HG02981 (cell line): ENCODE results near the gene WDR12.
A peak's percentile ranks its signal among the peaks of the same experiment; 100 is the strongest.
"Not testable (repeated sequence)": the region's sequence is repeated elsewhere in the genome, so short reads cannot be mapped to it uniquely, and the experiment has no call there.

Experiments
- ATAC-seq: cut with Tn5 transposase; IDR thresholded peaks from one replicate; pipeline ENCODE4 v1.9.1; 2021; ENCODE audit warnings: mild to moderate bottlenecking, moderate library complexity; ENCODE audit not compliant: unreplicated experiment

The WDR12 gene

DNA sequence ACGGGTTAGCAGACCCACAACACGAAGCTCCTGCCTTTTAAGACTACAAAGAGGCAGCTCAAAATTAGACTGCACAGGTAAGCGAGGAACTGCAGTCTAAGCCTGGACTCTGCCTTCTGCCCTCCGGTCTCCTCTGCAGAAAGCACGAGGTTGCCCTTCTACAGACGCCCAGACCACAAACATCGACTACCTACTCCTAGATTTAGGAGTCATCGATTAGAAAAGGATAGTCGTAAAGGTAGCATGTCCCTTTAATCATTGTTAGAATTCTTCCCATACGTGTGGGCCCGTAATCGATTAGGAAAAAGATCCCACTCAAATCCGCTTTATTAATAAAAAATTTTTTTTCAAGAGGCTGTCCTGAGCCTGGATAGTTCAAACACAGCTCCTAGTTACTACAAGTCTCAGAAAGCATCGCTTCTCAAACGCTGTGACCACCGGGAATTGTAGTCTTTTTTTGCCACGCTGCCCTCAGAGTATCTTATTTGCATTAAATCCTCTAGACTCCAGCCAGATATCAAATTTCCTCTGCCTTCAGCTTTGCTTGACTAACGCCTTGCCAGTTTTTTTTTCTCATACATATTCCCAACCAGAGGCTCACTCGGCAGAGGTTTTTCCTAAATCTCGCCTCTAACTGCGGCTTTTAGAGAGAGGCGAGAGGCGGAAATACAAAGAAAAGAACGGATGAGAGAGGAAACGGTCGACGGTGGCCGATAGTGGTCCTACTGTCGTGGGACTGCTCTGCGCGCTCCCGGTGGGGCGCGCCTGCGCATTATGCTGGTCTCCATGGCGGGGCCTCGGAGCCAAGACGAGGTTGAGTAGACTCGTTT is at the start of gene WDR12, which contains the start of gene CARF:
Gene WDR12 (minus strand): TSS at position 162 of the 830 bp plus-strand sequence. CDS start 197 bp downstream, outside the sequence.
Gene CARF (plus strand): TSS at position 764 of the 830 bp plus-strand sequence. CDS start 29,628 bp downstream, outside the sequence.
- ATAC-seq: peak; percentile 71

DNA sequence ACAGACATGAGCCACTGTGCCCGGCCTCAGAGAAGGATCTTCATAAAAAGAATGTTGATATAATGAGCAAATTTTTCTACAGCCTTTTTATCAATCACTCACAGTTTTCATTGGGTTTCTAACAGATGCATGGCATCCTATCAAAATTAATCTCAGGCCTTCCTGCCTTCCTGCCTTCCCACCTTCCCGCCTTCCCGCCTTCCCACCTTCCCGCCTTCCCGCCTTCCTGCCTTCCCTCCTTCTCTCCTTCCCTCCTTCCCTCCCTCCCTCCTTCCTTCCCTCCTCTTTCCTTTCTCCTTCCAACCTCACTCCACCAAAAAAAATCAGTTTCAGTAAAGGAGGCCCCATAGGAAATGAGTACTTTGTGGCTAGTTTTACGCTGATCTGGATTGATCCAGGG is 49.1 kb upstream of the WDR12 start:
- ATAC-seq: no peak

DNA sequence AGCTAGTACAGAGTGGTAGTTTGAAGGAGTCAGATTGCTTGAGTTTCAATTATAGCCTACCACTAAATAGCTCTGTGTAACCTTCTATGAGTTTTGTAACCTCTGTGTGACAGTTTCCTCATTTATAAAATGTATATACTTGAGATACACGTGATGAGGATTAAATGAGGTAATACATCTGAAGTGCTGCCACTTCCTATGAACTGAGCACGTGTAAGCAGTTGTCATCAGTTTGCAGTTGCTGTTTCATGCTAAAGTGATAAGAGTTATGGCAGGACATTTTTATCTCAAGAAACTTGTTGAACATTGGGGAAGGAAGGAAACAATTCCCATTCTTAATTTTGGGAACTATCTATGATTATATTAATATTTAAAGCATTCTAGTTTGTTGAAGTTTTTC is 39.1 kb upstream of the WDR12 start:
- no peak for ATAC-seq

DNA sequence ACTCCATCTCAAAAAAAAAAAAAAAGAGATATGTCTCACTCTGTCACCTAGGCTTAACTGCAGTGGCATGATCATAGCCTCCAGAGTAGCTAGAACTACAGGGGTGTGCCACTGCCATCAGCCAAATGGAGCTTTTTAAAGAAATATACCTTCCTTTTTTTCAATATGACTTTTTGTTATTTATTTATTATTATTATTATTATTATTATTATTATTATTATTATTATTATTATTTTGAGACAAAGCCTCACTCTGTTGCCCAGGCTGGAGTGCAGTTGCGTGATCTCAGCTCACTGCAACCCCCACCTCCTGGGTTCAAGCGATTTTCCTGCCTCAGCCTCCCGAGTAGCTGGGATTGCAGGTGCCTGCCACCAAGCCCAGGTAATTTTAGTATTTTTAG is 37.9 kb upstream of the WDR12 start:
- ATAC-seq: not testable (repeated sequence)

DNA sequence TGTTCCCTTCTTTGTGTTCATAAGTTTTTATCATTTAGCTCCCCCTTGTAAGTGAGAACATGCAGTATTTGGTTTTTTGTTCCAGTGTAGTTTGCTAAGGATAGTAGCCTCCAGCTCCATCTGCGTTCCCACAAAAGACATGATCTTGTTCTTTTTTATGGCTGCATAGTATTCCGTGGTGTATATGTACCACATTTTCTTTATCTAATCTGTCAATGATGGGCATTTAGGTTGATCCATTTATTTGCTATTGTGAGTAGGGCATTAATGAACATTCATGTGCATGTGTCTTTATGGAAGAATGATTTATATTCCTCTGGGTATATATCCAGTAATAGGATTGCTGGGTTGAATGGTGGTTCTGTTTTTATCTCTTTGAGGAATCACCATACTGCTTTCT is 34.0 kb upstream of the WDR12 start:
- ATAC-seq: no peak

DNA sequence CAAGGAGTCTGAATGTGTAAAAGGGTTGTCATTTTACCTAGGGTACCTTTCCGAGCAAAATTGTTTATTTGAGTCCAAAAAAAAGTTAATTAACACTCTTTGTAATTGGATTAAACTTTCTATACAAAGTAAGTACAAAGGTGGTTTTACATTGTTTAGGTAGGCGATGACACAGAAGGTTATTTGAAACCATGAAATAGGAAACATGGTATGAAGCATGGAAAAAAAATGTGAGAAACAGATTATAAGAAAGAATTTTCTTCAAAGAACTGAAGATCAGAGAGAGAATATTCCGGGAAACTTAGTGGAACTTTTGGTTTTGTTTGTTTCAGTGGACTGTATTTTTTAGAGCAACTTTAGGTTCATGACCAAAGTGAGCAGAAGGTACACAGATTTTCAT is 33.3 kb upstream of the WDR12 start:
- ATAC-seq: no peak

DNA sequence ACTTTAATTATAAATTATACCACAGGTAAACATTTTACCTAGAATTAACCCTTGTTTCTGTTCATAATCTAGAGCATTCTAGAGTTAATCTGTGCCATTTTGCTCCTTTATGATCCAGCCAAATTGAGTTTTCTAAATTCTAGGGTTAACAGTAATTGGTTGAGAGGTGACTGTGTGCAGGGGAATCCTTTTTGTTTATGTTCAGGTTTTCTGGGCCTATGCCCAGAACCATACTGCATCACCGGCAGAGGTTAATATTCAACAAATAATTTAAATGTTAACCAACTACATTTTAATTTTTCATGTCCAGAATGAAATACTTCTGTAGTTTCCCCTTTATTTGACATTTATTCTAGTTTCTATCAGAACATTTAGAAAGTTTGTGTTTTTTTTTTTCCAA is 32.9 kb upstream of the WDR12 start:
- no peak for ATAC-seq

DNA sequence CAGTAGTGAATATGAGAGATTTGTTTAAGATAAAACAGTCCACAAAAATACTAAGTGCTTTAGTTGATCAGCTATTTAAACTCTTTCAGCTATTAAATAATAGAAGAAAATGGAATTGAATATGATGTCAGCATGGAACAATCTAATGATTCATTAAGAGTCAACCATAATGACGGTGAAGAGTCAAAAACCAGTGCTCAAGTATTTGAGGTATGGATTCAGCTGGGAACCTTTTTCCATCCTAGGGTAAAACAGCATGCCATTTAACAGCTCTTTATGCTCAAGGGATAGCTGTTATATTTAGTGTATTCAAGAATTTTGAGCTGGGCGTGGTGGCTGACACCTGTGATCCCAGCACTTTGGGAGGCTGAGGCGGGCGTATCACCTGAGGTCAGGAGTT is 30.3 kb upstream of the WDR12 start:
- ATAC-seq: no peak

DNA sequence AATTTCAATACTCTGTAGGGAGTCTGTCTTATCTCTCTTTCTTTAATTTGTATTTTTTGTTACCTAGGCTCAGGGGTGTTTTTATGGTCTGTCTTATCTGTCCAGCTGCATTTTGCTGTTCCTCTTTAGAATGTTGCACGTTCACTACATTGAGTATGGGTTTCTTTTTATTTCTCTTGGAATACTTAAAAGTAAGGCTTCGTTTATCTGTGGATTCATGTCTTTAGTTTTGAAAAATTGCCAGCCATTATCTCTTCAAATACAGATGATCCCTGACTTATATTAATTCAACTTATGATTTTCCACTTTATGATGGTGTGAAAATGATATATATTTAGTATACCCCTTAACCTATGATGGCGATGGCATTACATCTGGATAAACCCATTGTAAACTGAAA is 27.5 kb upstream of the WDR12 start:
- ATAC-seq: no peak

DNA sequence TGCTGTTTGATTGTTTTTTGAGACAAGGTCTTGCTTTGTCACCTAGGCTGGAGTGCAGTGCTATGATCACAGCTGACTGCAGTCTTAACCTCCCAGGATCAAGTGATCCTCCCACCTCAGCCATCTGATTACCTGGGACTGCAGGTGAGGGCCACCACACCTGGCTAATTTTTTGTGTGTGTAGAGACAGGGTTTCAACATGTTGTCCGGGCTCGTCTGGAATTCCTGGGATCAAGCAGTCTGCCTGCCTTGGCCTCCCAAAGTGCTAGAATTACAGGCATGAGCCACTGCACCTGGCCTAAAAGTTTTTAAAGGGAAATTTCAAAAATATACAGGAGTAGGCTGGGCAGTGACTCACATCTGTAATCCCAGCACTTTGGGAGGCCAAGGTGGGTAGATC is 23.0 kb upstream of the WDR12 start:
- ATAC-seq: no peak

DNA sequence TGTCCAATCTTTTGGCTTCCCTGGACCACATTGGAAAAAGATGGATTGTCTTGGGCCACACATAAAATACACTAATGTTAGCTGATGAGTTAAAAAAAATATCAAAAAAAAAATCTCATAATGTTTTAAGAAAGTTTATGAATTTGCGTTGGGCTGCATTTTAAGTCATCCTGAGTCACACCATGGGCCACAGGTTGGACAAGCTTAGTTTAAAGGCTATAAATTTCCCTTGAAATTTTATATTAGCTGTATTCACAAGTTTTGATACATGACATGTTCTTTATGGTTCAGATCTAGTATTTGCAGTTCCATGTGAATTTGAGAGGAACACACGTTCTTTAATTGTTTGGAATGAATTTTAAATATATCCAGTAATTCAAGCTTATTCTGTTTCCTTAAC is 22.5 kb upstream of the WDR12 start:
- ATAC-seq: no peak

DNA sequence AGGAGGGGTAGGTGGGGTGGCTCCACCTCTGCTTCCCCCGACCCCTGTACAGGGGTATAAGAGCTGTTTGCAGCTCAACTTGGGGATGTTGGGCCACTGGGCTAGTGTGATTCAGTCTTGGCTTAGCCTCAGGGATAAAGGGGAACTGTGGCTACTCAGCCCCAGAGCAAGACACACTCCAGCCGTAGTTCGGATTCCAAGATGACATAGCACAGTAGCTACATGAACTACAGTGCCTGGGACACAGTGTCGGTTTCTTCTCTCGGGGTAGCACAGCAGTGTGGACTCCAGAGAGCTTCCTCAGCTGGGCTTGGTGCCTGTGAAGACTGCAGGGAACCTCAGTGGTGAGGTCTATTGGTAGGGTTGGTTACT is 21.7 kb upstream of the WDR12 start:
- ATAC-seq: no peak

DNA sequence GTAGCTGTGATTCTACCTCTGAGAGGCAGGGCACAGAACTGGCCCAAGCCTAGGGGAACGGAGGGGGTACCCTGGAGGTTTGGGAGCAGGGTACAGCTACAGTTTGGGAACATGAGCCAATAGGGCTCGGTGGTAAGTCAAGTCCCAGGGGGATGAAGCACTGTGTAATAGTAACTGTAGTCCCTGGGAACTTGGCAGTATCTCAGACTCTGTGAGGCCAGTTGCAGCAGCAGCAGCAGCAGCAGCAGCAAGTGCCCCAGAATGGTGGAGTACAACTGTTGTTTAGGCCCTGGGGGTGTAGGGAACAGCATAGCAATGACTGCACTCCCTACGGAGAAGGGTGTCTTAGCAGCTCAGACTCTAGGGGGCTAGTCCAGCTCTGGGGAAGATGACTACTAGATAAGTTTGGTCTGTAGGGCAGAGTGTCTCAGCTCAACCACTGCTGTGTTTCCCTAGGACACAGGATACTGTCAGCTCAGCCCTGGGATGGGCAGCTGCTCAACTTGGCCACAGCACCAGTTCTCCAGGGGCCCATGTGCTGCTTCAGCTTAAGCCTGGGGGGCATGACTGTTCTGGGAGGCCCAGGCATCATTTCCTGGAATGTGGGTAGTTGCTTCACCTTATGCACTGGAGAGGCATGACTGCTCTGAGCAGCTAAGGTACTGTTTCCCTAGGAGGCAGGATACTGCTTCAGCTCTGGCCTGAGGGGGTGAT is 21.1 kb upstream of the WDR12 start:
- ATAC-seq: no peak

DNA sequence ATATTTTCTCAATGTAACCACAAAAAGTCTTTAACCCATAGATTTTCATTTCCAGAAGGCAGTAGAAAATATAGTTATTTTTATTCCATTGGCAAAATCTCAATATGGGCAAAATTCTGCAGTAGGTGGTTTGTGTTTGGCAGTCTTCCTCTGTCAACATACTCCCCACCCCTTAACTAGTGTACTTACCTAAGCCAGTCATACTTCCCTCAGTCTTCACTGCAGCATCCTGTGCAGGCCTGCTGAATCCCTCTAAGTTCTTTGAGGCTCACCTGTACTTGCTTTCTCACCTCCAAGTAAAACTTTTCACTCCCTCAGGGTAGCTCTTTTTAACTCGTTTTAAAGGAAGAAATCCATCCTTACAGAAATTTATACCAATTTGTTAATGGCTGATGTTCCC is 7.4 kb upstream of the WDR12 start:
- ATAC-seq: no peak

DNA sequence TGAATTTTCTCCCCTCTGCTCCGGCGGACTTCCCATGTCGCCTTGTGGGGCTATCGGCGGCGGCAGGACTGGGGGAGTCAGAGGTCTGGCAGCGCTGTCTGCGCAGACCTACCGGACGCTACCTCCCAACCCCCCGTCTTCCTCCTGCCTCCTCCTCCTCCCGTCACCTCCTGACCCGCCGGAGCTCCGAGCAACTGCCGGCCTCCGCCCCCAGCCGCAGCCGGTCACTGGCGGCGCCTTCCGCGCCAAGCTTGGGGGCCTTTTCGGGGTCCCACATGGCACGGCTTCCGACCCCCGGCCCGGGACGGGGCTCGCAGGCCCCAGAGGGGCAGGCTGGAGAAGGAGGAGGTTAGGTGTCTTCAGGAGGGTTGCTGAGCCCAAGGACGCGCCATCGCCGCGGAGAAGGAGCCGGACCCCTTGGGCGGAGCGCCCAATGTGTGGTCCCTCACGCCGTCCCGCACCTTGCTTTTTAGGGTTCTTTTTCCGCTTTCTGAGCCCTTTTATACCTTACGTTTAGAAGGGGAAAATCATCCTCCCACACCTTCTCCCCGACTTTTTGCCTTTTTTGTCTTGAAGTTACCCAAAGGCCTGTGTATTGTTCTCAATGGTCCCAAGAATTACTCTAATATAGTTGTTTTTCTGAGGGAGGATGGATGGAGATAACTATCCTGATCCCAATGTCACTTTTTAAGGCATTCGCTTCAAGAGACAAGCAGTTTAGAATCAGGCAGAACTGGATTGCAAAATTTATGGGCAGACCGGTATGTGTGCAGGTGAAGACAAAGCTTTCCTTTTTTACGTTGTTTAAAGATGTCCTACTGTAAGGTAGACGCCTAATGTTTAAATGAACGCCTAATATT is 1.1 kb upstream of the WDR12 start:
- peak; percentile 52 for ATAC-seq

DNA sequence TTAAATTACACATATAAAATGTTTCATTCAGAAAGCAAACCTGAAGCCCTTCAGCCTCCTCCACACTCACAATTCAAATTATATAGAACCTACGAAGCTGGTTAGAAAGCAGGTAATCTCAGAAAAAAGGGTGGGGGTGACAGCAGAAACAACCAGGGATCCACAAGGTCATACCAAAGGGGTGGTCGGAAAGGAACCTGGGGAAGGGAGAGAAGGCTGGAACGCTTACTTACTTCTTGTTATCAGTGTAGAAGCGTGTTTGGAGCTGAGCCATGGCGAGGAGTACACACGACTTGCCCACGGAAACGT is 316 bp downstream of the WDR12 start:
- no peak for ATAC-seq

DNA sequence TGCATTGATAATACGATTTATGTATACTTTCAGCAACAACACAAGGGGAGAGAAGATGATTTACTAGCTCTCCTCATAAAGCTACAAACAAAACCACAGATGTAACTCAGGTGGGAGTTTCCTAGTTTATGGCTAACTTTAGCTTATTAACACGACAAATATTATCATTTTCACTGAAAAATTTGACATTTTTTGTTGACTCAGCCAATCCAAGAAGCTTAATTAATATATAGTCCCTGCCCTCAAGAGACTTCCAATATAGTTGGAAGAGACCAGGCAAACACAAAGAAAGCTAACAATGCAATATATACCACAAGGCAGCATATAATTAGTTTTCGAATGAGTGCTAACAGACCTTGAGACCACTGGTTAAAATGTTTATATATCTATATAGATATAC is 775 bp downstream of the WDR12 start:
- no peak for ATAC-seq

DNA sequence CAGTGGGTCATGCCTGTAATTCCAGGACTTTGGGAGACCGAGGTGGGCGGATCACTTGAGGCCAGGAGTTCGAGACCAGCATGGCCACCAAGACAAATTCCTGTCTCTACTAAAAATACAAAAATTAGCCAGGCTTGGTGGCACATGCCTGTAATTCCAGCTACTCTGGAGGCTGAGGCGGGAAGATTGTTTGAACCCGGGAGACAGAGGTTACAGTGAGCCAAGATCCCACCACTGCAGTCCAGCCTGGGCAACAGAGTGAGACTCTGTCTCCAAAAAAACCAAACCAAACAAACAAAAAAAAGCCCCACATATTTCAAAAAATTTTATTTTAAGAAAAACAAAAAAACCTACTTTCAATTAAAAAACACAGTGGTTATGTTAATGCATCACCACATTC is 1.2 kb downstream of the WDR12 start:
- ATAC-seq: not testable (repeated sequence)

DNA sequence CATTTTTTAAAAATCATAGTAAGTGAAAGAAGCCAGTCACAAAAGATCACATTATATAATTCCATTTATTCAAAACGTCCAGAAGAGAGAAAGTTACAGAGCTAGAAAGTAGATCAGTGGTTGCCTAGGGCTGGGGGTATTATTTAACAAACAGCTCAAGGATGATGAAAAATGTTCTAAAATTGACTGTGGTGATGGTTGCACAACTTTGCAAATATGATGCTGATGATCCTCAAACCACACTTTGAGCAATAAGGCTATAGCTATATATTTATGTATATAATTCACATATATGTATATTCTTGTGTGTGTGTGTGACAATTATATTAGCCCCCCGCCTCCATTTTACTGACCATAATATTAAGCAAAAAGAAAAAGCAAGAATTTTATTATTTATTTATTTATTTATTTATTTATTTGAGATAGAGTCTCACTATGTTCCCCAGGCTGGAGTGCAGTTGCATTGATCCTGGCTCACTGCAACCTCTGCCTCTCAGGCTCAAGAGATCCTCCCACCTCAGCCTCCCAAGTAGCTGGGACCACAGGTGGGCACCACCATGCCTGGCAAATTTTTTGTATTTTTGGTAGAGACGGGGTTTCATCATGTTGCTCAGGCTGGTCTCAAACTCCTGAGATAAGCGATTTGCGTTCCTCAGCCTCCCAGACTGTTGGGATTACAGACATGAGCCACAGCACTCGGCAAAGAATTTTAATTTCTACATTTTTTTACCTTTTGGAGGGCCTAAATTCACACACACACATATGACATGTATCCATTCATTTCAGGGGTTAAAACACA is 1.9 kb downstream of the WDR12 start:
- ATAC-seq: no peak

DNA sequence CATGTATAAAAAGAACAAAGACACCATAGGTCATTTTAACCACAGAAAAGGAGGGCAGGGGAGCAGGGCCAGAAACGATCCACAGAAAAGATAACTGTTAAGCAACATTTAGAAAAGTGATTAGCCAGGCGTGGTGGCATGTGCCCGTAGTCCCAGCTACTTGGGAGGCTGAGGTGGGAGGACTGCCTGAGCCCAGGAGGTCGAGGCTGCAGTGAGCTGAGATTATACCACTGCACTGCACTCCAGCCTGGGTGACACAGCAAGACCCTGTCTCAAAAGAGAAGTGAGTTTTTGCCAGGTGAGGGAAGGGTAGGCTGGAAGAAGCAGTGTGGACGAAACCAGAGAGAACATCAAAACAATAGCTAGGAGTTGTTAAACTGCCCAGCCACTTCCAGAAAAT is 3.3 kb downstream of the WDR12 start:
- ATAC-seq: no peak

DNA sequence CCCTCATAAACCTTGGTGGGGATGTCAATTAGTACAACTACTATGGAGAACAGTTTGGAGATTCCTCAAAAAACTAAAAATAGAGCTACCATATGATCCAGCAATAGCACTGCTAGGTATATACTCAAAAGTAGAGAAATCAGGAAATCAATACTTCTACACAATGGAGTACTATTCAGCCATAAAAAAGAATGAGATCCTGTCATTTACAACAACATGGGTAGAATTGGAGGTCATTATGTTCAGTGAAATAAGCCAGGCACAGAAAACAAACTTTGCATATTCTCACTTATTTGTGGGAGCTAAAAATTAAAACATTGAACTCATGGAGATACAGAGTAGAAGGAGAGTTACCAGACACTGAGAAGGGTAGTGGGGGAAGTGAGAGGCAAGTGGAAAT is 6.0 kb downstream of the WDR12 start:
- not testable (repeated sequence) for ATAC-seq
